ENCODE data around the gene QRFP. TPM values are rescaled to one million over a fixed set of nuclear protein-coding genes. Genes with fewer than 3 reads are reported as not detected.

QRFP gene
- polyA plus RNA-seq, 1 donor from 2014 or later: not detected

DNA sequence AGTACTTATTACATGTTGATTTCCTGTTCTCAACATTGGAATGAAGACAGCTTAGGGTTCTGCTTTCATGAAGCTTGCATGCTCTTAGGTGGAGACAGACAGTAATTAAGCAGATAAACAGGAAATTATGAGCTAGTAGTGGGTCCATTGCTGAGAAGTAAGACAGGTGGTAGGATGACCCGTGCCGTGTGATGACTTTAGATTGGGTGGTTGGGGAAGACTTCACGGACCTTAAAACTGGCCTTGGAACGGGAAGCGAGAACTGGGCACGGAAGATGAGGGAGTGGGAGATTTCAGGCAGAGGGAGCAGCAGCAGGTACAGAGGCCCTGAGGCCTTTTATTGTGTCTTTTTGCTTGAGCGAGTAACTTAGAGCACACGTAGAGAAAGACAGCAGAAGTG, 34.4 kb downstream of the QRFP start:
- Histone ChIP-seq H3K79me2 (replicated peaks; ENCODE audit: insufficient read depth, low read length) (peaks cover 17% of the 10 kb centered on the region), H3K9me2 (ENCODE audit: insufficient read depth, low read length) (no peaks in the 10 kb centered on the region), H3K4me3 (ENCODE audit: low read length) (no peak overlapping the region), H4K20me1 (ENCODE audit: insufficient read depth) (peaks cover 10% of the 10 kb centered on the region), H3F3A (ENCODE audit: insufficient read depth, low read length, poor library complexity, severe bottlenecking) (no peaks in the 10 kb centered on the region), H3K9me3 (ENCODE audit: low read length) (no peaks in the 10 kb centered on the region), H3K9ac (ENCODE audit: low read length) (no peak overlapping the region), H3K27ac (ENCODE audit: low read length) (no peak overlapping the region), H3K36me3 (ENCODE audit: insufficient read depth, low read length) (peaks cover 4% of the 10 kb centered on the region), H3K27me3 (ENCODE audit: insufficient read depth, low read depth, low read length) (no peaks in the 10 kb centered on the region), H3K4me2 (ENCODE audit: low read length) (no peak overlapping the region), H2AFZ (ENCODE audit: low read depth, low read length) (no peak overlapping the region)
- TF ChIP-seq RAD21 (conservative IDR thresholded peaks at IDR 0.05) (no peak), EP300 (conservative IDR thresholded peaks at IDR 0.05; ENCODE audit: poor library complexity, severe bottlenecking) (no peak), EZH2 (IDR thresholded peaks at IDR 0.05; ENCODE audit: borderline replicate concordance, insufficient read depth, low read length, poor library complexity, severe bottlenecking) (no peak), SMC3 (conservative IDR thresholded peaks at IDR 0.05; ENCODE audit: poor library complexity) (no peak), MXI1 (conservative IDR thresholded peaks at IDR 0.05; ENCODE audit: poor library complexity, severe bottlenecking) (no peak), POLR2AphosphoS5 (IDR thresholded peaks at IDR 0.05) (no peak), TAF1 (IDR thresholded peaks at IDR 0.05; ENCODE audit: low read depth) (no peak)
- TF ChIP-seq, protein P1, sequence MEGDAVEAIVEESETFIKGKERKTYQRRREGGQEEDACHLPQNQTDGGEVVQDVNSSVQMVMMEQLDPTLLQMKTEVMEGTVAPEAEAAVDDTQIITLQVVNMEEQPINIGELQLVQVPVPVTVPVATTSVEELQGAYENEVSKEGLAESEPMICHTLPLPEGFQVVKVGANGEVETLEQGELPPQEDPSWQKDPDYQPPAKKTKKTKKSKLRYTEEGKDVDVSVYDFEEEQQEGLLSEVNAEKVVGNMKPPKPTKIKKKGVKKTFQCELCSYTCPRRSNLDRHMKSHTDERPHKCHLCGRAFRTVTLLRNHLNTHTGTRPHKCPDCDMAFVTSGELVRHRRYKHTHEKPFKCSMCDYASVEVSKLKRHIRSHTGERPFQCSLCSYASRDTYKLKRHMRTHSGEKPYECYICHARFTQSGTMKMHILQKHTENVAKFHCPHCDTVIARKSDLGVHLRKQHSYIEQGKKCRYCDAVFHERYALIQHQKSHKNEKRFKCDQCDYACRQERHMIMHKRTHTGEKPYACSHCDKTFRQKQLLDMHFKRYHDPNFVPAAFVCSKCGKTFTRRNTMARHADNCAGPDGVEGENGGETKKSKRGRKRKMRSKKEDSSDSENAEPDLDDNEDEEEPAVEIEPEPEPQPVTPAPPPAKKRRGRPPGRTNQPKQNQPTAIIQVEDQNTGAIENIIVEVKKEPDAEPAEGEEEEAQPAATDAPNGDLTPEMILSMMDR (IDR thresholded peaks at IDR 0.05; ENCODE audit: poor library complexity, severe bottlenecking): no peak
- TF ChIP-seq, protein P2, sequence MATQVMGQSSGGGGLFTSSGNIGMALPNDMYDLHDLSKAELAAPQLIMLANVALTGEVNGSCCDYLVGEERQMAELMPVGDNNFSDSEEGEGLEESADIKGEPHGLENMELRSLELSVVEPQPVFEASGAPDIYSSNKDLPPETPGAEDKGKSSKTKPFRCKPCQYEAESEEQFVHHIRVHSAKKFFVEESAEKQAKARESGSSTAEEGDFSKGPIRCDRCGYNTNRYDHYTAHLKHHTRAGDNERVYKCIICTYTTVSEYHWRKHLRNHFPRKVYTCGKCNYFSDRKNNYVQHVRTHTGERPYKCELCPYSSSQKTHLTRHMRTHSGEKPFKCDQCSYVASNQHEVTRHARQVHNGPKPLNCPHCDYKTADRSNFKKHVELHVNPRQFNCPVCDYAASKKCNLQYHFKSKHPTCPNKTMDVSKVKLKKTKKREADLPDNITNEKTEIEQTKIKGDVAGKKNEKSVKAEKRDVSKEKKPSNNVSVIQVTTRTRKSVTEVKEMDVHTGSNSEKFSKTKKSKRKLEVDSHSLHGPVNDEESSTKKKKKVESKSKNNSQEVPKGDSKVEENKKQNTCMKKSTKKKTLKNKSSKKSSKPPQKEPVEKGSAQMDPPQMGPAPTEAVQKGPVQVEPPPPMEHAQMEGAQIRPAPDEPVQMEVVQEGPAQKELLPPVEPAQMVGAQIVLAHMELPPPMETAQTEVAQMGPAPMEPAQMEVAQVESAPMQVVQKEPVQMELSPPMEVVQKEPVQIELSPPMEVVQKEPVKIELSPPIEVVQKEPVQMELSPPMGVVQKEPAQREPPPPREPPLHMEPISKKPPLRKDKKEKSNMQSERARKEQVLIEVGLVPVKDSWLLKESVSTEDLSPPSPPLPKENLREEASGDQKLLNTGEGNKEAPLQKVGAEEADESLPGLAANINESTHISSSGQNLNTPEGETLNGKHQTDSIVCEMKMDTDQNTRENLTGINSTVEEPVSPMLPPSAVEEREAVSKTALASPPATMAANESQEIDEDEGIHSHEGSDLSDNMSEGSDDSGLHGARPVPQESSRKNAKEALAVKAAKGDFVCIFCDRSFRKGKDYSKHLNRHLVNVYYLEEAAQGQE (IDR thresholded peaks at IDR 0.05; ENCODE audit: borderline replicate concordance): no peak

DNA sequence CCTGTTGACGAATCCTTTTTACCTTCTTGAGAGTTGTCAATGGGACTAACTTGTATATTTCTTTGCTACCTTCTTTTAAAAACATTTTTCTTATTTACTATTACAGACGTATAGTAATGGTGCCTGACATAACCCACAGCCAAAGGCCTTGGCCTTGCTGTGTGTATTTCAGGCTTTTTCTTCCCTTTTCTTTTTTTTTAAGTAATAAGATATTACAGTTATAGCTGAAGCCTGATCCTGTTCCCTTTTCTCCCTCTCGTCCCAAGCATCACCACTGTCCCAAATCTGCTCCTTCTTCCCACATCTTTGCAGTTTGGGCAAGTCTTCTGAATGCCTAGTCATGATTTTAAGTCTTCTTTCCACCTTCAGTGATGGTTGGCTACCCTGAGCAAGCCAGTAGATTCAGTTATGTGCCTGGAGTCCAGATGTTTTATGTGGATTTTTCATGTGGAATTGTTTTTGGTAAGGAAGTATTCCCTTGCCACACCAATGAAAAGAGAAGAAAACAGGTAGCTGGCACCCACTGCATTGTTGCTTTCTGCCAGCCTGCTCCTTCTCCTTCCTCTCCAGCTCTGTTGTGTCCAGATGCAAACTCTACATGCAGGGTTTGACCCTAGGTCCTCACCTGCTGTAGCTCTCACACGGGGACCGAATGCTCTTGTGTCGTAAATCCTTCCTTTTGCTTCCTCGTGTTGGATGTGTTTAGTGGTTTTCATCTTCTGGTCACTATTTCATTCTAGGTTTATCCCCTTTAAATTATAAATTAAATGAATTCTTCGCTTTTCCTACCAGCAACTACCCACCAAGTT, 35.0 kb downstream of the QRFP start:
- no peaks in the 10 kb centered on the region for H3K27me3 ChIP-seq (ENCODE audit: insufficient read depth, low read depth, low read length)
- no peak overlapping the region for H3K4me2 ChIP-seq (ENCODE audit: low read length)
- peaks cover 17% of the 10 kb centered on the region for H3K79me2 ChIP-seq (replicated peaks; ENCODE audit: insufficient read depth, low read length)
- no peaks in the 10 kb centered on the region for H3K9me2 ChIP-seq (ENCODE audit: insufficient read depth, low read length)
- peaks cover 4% of the 10 kb centered on the region for H3K36me3 ChIP-seq (ENCODE audit: insufficient read depth, low read length)
- H3K27ac ChIP-seq (ENCODE audit: low read length): no peak overlapping the region
- H4K20me1 ChIP-seq (ENCODE audit: insufficient read depth): peaks cover 9% of the 10 kb centered on the region
- H2AFZ ChIP-seq (ENCODE audit: low read depth, low read length): no peak overlapping the region
- H3F3A ChIP-seq (ENCODE audit: insufficient read depth, low read length, poor library complexity, severe bottlenecking): no peaks in the 10 kb centered on the region
- H3K9me3 ChIP-seq (ENCODE audit: low read length): no peaks in the 10 kb centered on the region
- H3K9ac ChIP-seq (ENCODE audit: low read length): no peak overlapping the region
- TF ChIP-seq MXI1 (conservative IDR thresholded peaks at IDR 0.05; ENCODE audit: poor library complexity, severe bottlenecking) (no peak), TAF1 (IDR thresholded peaks at IDR 0.05; ENCODE audit: low read depth) (no peak), POLR2AphosphoS5 (IDR thresholded peaks at IDR 0.05) (no peak), RAD21 (conservative IDR thresholded peaks at IDR 0.05) (no peak), EP300 (conservative IDR thresholded peaks at IDR 0.05; ENCODE audit: poor library complexity, severe bottlenecking) (no peak)
- TF ChIP-seq, protein P1 (IDR thresholded peaks at IDR 0.05; ENCODE audit: poor library complexity, severe bottlenecking): no peak
- no peak overlapping the region for H3K4me3 ChIP-seq (ENCODE audit: low read length)

Data from neural cell (in vitro differentiated cells).